H1 (cell line): ENCODE measurements around the gene DIP2C. TPM values are rescaled to one million over a fixed set of nuclear protein-coding genes. Genes with fewer than 3 reads are reported as not detected.

Experiments used
- CTCF ChIA-PET: fragments of 300-600 bp; sonication (Branson Sonifier 250); formaldehyde crosslinking; loops from one replicate; lab custom pipeline; 2021; ENCODE audit not compliant: partially characterized antibody; lab: Charles Lee
- POLR2A ChIA-PET: fragments of 300-600 bp; sonication (Branson Sonifier 250); formaldehyde crosslinking; loops from one replicate; lab custom pipeline; 2021; ENCODE audit warnings: inconsistent platforms; ENCODE audit not compliant: partially characterized antibody; lab: Charles Lee
- DNase-seq, 2 experiments: peaks; one replicate each; pipeline versions ENCODE4 v3.0.0 to v3.0.0-alpha.2; 2010 to 2022; ENCODE audit warnings: low spot score in 2 of 2, low read depth in 1 of 2, mixed read lengths in 1 of 2
- FAIRE-seq: peaks from 2 replicates; lab custom pipeline; 2011; peaks lifted over from hg19 to GRCh38; lab: Jason Lieb, UNC
- H2AFZ ChIP-seq: 2 replicates; pipeline ENCODE4 v1.8.1; 2012; ENCODE audit warnings: low read length, inconsistent platforms
- H2AK5ac ChIP-seq: 2 replicates; pipeline ENCODE4 v1.6.1; 2013; ENCODE audit warnings: low read depth, low read length
- H2BK120ac ChIP-seq: replicated peaks from 2 replicates; pipeline ENCODE3; 2013; ENCODE audit warnings: low read depth, low read length, inconsistent platforms
- H2BK12ac ChIP-seq: 2 replicates; pipeline ENCODE4 v1.6.1; 2013; ENCODE audit warnings: low read depth, low read length
- H2BK15ac ChIP-seq: 2 replicates; pipeline ENCODE4 v1.6.1; 2013; ENCODE audit warnings: low read length
- H2BK20ac ChIP-seq: 2 replicates; pipeline ENCODE4 v1.6.1; 2013; ENCODE audit warnings: low read length
- H2BK5ac ChIP-seq: 2 replicates; pipeline ENCODE4 v1.6.1; 2013; ENCODE audit warnings: low read depth, low read length
- H3K14ac ChIP-seq: 2 replicates; pipeline ENCODE4 v1.6.1; 2013; ENCODE audit warnings: inconsistent platforms; ENCODE audit not compliant: insufficient read length
- H3K18ac ChIP-seq: 2 replicates; pipeline ENCODE4 v1.6.1; 2013; ENCODE audit warnings: low read length; ENCODE audit errors: extremely low read depth
- H3K23ac ChIP-seq: 2 replicates; pipeline ENCODE4 v1.6.1; 2013; ENCODE audit warnings: inconsistent platforms; ENCODE audit not compliant: insufficient read length
- H3K23me2 ChIP-seq: 2 replicates; pipeline ENCODE4 v1.6.1; 2013; ENCODE audit warnings: low read depth, low read length
- H3K27ac ChIP-seq: 2 replicates; pipeline ENCODE4 v1.6.1; 2011; ENCODE audit warnings: low read depth, low read length, inconsistent platforms
- H3K27me3 ChIP-seq, 4 experiments: replicated peaks in 1 of 4; 1 replicate in 1 of 4; 2 replicates in 3 of 4; pipeline versions ENCODE4 v1.6.1 to v1.8.1; 2011 to 2013; ENCODE audit warnings: low read length in 3 of 4, mild to moderate bottlenecking in 3 of 4, inconsistent platforms in 2 of 4, mixed read lengths in 2 of 4, moderate library complexity in 1 of 4; ENCODE audit not compliant: control insufficient read depth in 3 of 4, insufficient read depth in 3 of 4; ENCODE audit errors: extremely low read depth in 1 of 4
- H3K36me3 ChIP-seq, 4 experiments: 2 replicates each; pipeline versions ENCODE4 v1.6.1 to v1.8.1; 2011 to 2013; ENCODE audit warnings: mild to moderate bottlenecking in 4 of 4, low read length in 3 of 4, moderate library complexity in 2 of 4, control low read depth in 1 of 4, inconsistent platforms in 1 of 4; ENCODE audit not compliant: insufficient read depth in 4 of 4, control insufficient read depth in 2 of 4
- H3K4ac ChIP-seq: replicated peaks from 2 replicates; pipeline ENCODE3; 2013; ENCODE audit warnings: low read length, low read depth, mixed read lengths, inconsistent platforms; ENCODE audit not compliant: insufficient read length
- H3K4me1 ChIP-seq, 4 experiments: replicated peaks in 1 of 4; 1 replicate in 1 of 4; 2 replicates in 3 of 4; pipeline versions ENCODE4 v1.6.1 to v1.8.1; 2011 to 2013; ENCODE audit warnings: low read length in 3 of 4, inconsistent platforms in 2 of 4, mixed read lengths in 1 of 4; ENCODE audit not compliant: insufficient read depth in 4 of 4, control insufficient read depth in 3 of 4
- H3K4me2 ChIP-seq, 2 experiments: 2 replicates each; pipeline versions ENCODE4 v1.6.1 to v1.8.1; 2011 to 2013; ENCODE audit warnings: low read depth in 2 of 2, low read length in 2 of 2, control low read depth in 1 of 2, inconsistent platforms in 1 of 2, mild to moderate bottlenecking in 1 of 2; ENCODE audit not compliant: insufficient read depth in 1 of 2
- H3K4me3 ChIP-seq, 4 experiments: fragments of 200-600, 300-600 bp in 1 of 4; sonication (generic), shearing (Covaris generic), sonication (Bioruptor Twin) in 1 of 4; 2 replicates each; pipeline versions ENCODE4 v1.5.1 to v1.8.1; 2011 to 2016; ENCODE audit warnings: low read length in 4 of 4, low read depth in 3 of 4, control low read depth in 2 of 4, inconsistent platforms in 2 of 4, mild to moderate bottlenecking in 2 of 4, mixed read lengths in 1 of 4, moderate library complexity in 1 of 4; ENCODE audit not compliant: insufficient read depth in 2 of 4; ENCODE audit errors: extremely low read depth in 1 of 4
- H3K56ac ChIP-seq: replicated peaks from 2 replicates; pipeline ENCODE3; 2013; ENCODE audit warnings: low read depth, mild to moderate bottlenecking, mixed read lengths, low read length, inconsistent platforms; ENCODE audit not compliant: insufficient read length
- H3K79me1 ChIP-seq: 2 replicates; pipeline ENCODE4 v1.6.1; 2013; ENCODE audit warnings: low read depth, low read length, control low read depth
- H3K79me2 ChIP-seq, 2 experiments: 2 replicates each; pipeline versions ENCODE4 v1.6.1 to v1.8.1; 2012 to 2013; ENCODE audit warnings: low read length in 2 of 2, mild to moderate bottlenecking in 2 of 2, inconsistent platforms in 1 of 2; ENCODE audit not compliant: insufficient read depth in 2 of 2, control insufficient read depth in 1 of 2
- H3K9ac ChIP-seq, 4 experiments: replicated peaks in 1 of 4; 1 replicate in 1 of 4; 2 replicates in 3 of 4; pipeline versions ENCODE4 v1.6.1 to v1.8.1; 2011 to 2013; ENCODE audit warnings: low read depth in 3 of 4, low read length in 3 of 4, control low read depth in 2 of 4, mild to moderate bottlenecking in 2 of 4, moderate library complexity in 2 of 4, inconsistent platforms in 1 of 4; ENCODE audit errors: extremely low read depth in 1 of 4
- H3K9me3 ChIP-seq, 2 experiments: 2 replicates each; pipeline versions ENCODE4 v1.6.1 to v1.8.1; 2012 to 2013; ENCODE audit warnings: mild to moderate bottlenecking in 2 of 2, moderate library complexity in 2 of 2, control low read depth in 1 of 2, inconsistent platforms in 1 of 2, low read depth in 1 of 2, low read length in 1 of 2, mixed read lengths in 1 of 2; ENCODE audit not compliant: insufficient read depth in 2 of 2
- H4K20me1 ChIP-seq, 2 experiments: replicated peaks in 1 of 2; 2 replicates each; pipeline versions ENCODE3 to v1.8.1; 2011 to 2013; ENCODE audit warnings: inconsistent platforms in 2 of 2, low read length in 2 of 2, mild to moderate bottlenecking in 1 of 2; ENCODE audit not compliant: insufficient read depth in 2 of 2, control insufficient read depth in 1 of 2
- H4K5ac ChIP-seq: 2 replicates; pipeline ENCODE4 v1.6.1; 2013; ENCODE audit warnings: low read length, low read depth, mixed read lengths, inconsistent platforms; ENCODE audit not compliant: insufficient read length
- H4K8ac ChIP-seq: 2 replicates; pipeline ENCODE4 v1.8.0; 2013; ENCODE audit warnings: mild to moderate bottlenecking, moderate library complexity, low read length, inconsistent platforms; ENCODE audit not compliant: insufficient read depth; ENCODE audit errors: extremely low read depth
- H4K91ac ChIP-seq: replicated peaks from 2 replicates; pipeline ENCODE3; 2013; ENCODE audit warnings: low read length, mixed read lengths, inconsistent platforms; ENCODE audit not compliant: insufficient read length
- PHF8 ChIP-seq: fragments of 200-600 bp; sonication (generic); conservative IDR thresholded peaks from 2 replicates; pipeline ENCODE4 v1.7.1; 2012; ENCODE audit warnings: low read depth, mild to moderate bottlenecking, inconsistent platforms, low read length, moderate library complexity
- TCF12 ChIP-seq: IDR thresholded peaks from 2 replicates; pipeline ENCODE4 v1.6.1; 2011; ENCODE audit warnings: low read depth, mild to moderate bottlenecking, low read length
- WGBS, 2 experiments: shearing (Covaris generic) in 1 of 2; methylation state at CpG; one replicate each; pipeline versions ENCODE4 v1.1.6 to v1.1.7; 2013 to 2015; ENCODE audit warnings: low lambda C conversion rate in 2 of 2, mixed read lengths in 2 of 2, inconsistent platforms in 1 of 2, low coverage in 1 of 2, missing lambda C conversion rate in 1 of 2; ENCODE audit not compliant: insufficient replicate concordance in 2 of 2, insufficient coverage in 1 of 2, insufficient read length in 1 of 2; ENCODE audit errors: extremely low coverage in 1 of 2, missing lambda C conversion rate in 1 of 2; 5-methylcytosine and 5-hydroxymethylcytosine counted together
- polyA plus RNA-seq, 7 experiments: library from polyadenylated mRNA; depleted of rRNA in 3 of 7; stranded (reverse) in 5 of 7; unstranded in 2 of 7; fragments of >200 nt in 5 of 7; fragments of 200-250 nt in 2 of 7; gene quantifications; 1 replicate in 5 of 7; 2 replicates in 1 of 7; 4 replicates in 1 of 7; pipeline versions ENCODE4 v1.2.1 to v1.2.3, GENCODE V29; 2011 to 2013; ENCODE audit warnings: missing spikeins in 2 of 7, mixed read lengths in 2 of 7
- total RNA-seq: library from RNA; stranded (reverse); fragmentation: NEBNext Ultra II Directional; extraction: Animal tissue kit (Norgen Biotek cat#: 25700); gene quantifications from 2 replicates; pipeline ENCODE4 v1.2.1, GENCODE V29; 2021
- TF ChIP-seq, protein P1 (sequence below): IDR thresholded peaks from 2 replicates; pipeline ENCODE4 v1.6.1; 2012; ENCODE audit warnings: inconsistent platforms

DIP2C gene
- total and polyA plus RNA-seq, 2 of the 8 experiments (the other 6 are each of a cell fraction or from before 2014, with no cell fraction given): 3.8 to 9.3 TPM

DNA sequence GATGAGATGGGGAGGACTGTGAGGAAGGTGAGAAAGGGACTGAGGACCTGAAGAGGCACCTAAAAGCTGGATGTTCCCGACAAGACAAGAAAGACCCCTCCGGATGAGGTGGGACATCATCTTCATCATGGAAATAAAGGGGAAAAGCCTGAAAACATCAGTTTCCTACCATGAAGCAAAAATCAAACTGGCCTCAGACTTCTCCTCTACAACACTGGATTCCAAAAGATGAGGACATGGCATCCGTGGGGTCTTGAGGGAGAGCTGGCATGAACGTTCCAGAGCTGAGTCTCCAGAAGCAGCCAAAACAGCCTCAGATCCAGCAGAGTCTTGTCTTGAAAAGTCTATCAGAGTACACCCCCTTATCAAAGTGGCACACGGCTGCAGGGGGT, 44.5 kb downstream of the DIP2C start:
- H3K27ac ChIP-seq: no peak overlapping the region
- H2BK15ac ChIP-seq: no peak overlapping the region
- H4K91ac ChIP-seq: no peak overlapping the region
- H3K79me1 ChIP-seq: peaks cover 14% of the 10 kb centered on the region
- H4K20me1 ChIP-seq: peaks cover 0 to 21% of the 10 kb centered on the region in 2 experiments
- H2AK5ac ChIP-seq: no peak overlapping the region
- no peak overlapping the region for H2BK120ac ChIP-seq
- WGBS, 2 experiments: 88% methylated on average over 5 of the region's 5 CpGs; no CpG with 5 or more reads in 1 of the 2 experiments
- no peak overlapping the region for H3K4me3 ChIP-seq
- POLR2A ChIA-PET: interaction anchor here (0.7 kb wide), 1 partner anchor 18 kb away, joined by 3 read pairs; no protein-coding TSS in a partner anchor
- no peak overlapping the region for H4K8ac ChIP-seq
- peaks cover 3 to 32% of the 10 kb centered on the region in 2 experiments; a peak in 2 of 4 replicates for H3K79me2 ChIP-seq
- H4K5ac ChIP-seq: no peak overlapping the region
- H3K14ac ChIP-seq: no peak overlapping the region
- no peaks in the 10 kb centered on the region for H3K23me2 ChIP-seq
- H3K4me2 ChIP-seq: no peak overlapping the region
- DNase-seq (no peak), FAIRE-seq (no peak)
- no peak overlapping the region for H3K23ac ChIP-seq
- no peak overlapping the region for H3K9ac ChIP-seq
- H3K18ac ChIP-seq: no peak overlapping the region
- H3K36me3 ChIP-seq: no peaks in the 10 kb centered on the region
- H3K9me3 ChIP-seq: 0 out of 4 replicates have a peak, but pooled peaks cover 0 to 6% of the 10 kb centered on the region in 2 experiments
- no peak overlapping the region for H3K56ac ChIP-seq
- H2BK5ac ChIP-seq: no peak overlapping the region
- no peak overlapping the region for H2BK20ac ChIP-seq
- CTCF ChIA-PET: interaction anchor here (1.3 kb wide), 1 partner anchor 145 kb away, joined by 3 read pairs; no protein-coding TSS in a partner anchor
- no peak overlapping the region for H3K4ac ChIP-seq
- H2BK12ac ChIP-seq: no peak overlapping the region
- H3K27me3 ChIP-seq: no peaks in the 10 kb centered on the region
- H3K4me1 ChIP-seq: peaks cover 2 to 4% (median 4%) of the 10 kb centered on the region in 4 experiments; a peak in 6 of 7 replicates
- H2AFZ ChIP-seq: no peak overlapping the region
- TF ChIP-seq, protein P1, sequence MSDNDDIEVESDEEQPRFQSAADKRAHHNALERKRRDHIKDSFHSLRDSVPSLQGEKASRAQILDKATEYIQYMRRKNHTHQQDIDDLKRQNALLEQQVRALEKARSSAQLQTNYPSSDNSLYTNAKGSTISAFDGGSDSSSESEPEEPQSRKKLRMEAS: no peak
- no peak for TF ChIP-seq TCF12
- no peak for TF ChIP-seq PHF8
